ENCODE results near the gene IFIT5.
A peak's percentile ranks its signal among the peaks of the same experiment; 100 is the strongest.

IFIT5 gene

GRCh38 chr10:89371987-89372386 lies 42.4 kb upstream of the IFIT5 start:
- no peak for TF ChIP-seq SP1 (IDR thresholded peaks at IDR 0.05)
- TF ChIP-seq FOXM1 (IDR thresholded peaks at IDR 0.05; ENCODE audit: borderline replicate concordance): no peak
- TF ChIP-seq LEF1 (IDR thresholded peaks at IDR 0.05; ENCODE audit: borderline replicate concordance): no peak
- TF ChIP-seq ELF4 (IDR thresholded peaks at IDR 0.05): no peak
- TF ChIP-seq ZNF384 (IDR thresholded peaks at IDR 0.05): no peak
- no peak for TF ChIP-seq ARNT (IDR thresholded peaks at IDR 0.05)
- no peak for TF ChIP-seq L3MBTL2 (conservative IDR thresholded peaks at IDR 0.05)
- no peak for TF ChIP-seq TARDBP (IDR thresholded peaks at IDR 0.05)
- no peak for TF ChIP-seq CTBP1 (IDR thresholded peaks at IDR 0.05; ENCODE audit: borderline replicate concordance)
- CTCF ChIA-PET: no interaction called here
- POLR2A ChIA-PET: no interaction called here
- DNase-seq (ENCODE audit: extremely low spot score): no peak

- CTCF ChIA-PET: no interaction called here
- no peak for DNase-seq (ENCODE audit: extremely low spot score)
- POLR2A ChIA-PET: interaction anchor here (1.1 kb wide), 1 partner anchor 18 kb away, joined by 6 read pairs; the partner anchor contains the start of gene IFIT1
- TF ChIP-seq PKNOX1 (IDR thresholded peaks at IDR 0.05): no peak
Measured at GRCh38 chr10:89373916-89374711, 40.3 kb upstream of the IFIT5 start.

GRCh38 chr10:89374713-89375141 lies 39.6 kb upstream of the IFIT5 start:
- ChIA-PET POLR2A (interaction anchor here (1.1 kb wide), 1 partner anchor 17 kb away, joined by 6 read pairs; the partner anchor contains the start of gene IFIT1), CTCF (no interaction called here)
- no peak for DNase-seq (ENCODE audit: extremely low spot score)
- TF ChIP-seq FOXK2 (IDR thresholded peaks at IDR 0.05) (no peak), BHLHE40 (IDR thresholded peaks at IDR 0.05; ENCODE audit: borderline replicate concordance) (no peak), ELF4 (IDR thresholded peaks at IDR 0.05) (no peak), HDGF (IDR thresholded peaks at IDR 0.05; ENCODE audit: borderline replicate concordance) (no peak), ARNT (IDR thresholded peaks at IDR 0.05) (no peak), CTBP1 (IDR thresholded peaks at IDR 0.05; ENCODE audit: borderline replicate concordance) (no peak), L3MBTL2 (conservative IDR thresholded peaks at IDR 0.05) (no peak), NFRKB (IDR thresholded peaks at IDR 0.05) (no peak), TARDBP (IDR thresholded peaks at IDR 0.05) (no peak)

- CTCF ChIA-PET: interaction anchor here (1.4 kb wide), 1 partner anchor 9 kb away, joined by 3 read pairs; no protein-coding TSS in a partner anchor
- POLR2A ChIA-PET: no interaction called here
- peak; percentile 30 for DNase-seq (ENCODE audit: extremely low spot score)
- no peak for TF ChIP-seq FOXM1 (IDR thresholded peaks at IDR 0.05; ENCODE audit: borderline replicate concordance)
- TF ChIP-seq CTBP1 (IDR thresholded peaks at IDR 0.05; ENCODE audit: borderline replicate concordance): no peak
- no peak for TF ChIP-seq FOXA1 (IDR thresholded peaks at IDR 0.05)
- TF ChIP-seq ELF4 (IDR thresholded peaks at IDR 0.05): no peak
- TF ChIP-seq LEF1 (IDR thresholded peaks at IDR 0.05; ENCODE audit: borderline replicate concordance): no peak
- no peak for TF ChIP-seq TARDBP (IDR thresholded peaks at IDR 0.05)
- no peak for TF ChIP-seq HDGF (IDR thresholded peaks at IDR 0.05; ENCODE audit: borderline replicate concordance)
- TF ChIP-seq NFRKB (IDR thresholded peaks at IDR 0.05): no peak
- no peak for TF ChIP-seq ZNF384 (IDR thresholded peaks at IDR 0.05)
- no peak for TF ChIP-seq ARNT (IDR thresholded peaks at IDR 0.05)
- TF ChIP-seq SP1 (IDR thresholded peaks at IDR 0.05): no peak
- TF ChIP-seq FOXK2 (IDR thresholded peaks at IDR 0.05): no peak
- no peak for TF ChIP-seq PKNOX1 (IDR thresholded peaks at IDR 0.05)
- no peak for TF ChIP-seq SUZ12 (IDR thresholded peaks at IDR 0.05)
- TF ChIP-seq BHLHE40 (IDR thresholded peaks at IDR 0.05; ENCODE audit: borderline replicate concordance): no peak
- no peak for TF ChIP-seq L3MBTL2 (conservative IDR thresholded peaks at IDR 0.05)
Measured at GRCh38 chr10:89377705-89378637, 36.4 kb upstream of the IFIT5 start, which contains the start of gene IFIT1B. Gene IFIT1B, plus strand, starts transcription at chr10:89378056. Its CDS starts 80 bp downstream, at chr10:89378136.

DNA sequence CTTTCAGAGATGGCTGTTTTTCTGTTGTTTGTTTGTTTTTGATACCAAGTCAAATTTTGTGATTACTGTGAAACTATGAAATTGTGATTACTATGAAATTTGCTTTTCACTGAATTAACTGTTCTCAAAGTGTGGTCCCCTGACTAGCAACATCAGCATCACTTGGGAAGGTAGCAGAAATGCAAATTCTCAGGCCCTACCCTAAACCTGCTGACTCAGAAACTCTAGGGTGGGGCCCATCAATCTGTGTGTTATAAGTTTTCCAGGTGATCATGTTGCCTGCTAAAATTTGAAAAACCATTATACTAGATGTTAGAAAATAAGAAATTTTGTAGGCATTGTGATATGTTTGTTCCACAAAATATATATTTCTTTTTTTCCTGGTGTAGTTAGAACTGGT lies 35.3 kb upstream of the IFIT5 start:
- ChIA-PET POLR2A (no interaction called here), CTCF (interaction anchor here (1.4 kb wide), 1 partner anchor 10 kb away, joined by 3 read pairs; no protein-coding TSS in a partner anchor)
- DNase-seq (ENCODE audit: extremely low spot score): no peak
- TF ChIP-seq ELF4 (IDR thresholded peaks at IDR 0.05): no peak
- TF ChIP-seq SP1 (IDR thresholded peaks at IDR 0.05): no peak
- no peak for TF ChIP-seq LEF1 (IDR thresholded peaks at IDR 0.05; ENCODE audit: borderline replicate concordance)
- TF ChIP-seq L3MBTL2 (conservative IDR thresholded peaks at IDR 0.05): no peak
- TF ChIP-seq PKNOX1 (IDR thresholded peaks at IDR 0.05): no peak
- no peak for TF ChIP-seq CTBP1 (IDR thresholded peaks at IDR 0.05; ENCODE audit: borderline replicate concordance)
- no peak for TF ChIP-seq FOXM1 (IDR thresholded peaks at IDR 0.05; ENCODE audit: borderline replicate concordance)
- TF ChIP-seq HDGF (IDR thresholded peaks at IDR 0.05; ENCODE audit: borderline replicate concordance): no peak
- no peak for TF ChIP-seq FOXK2 (IDR thresholded peaks at IDR 0.05)
- no peak for TF ChIP-seq BHLHE40 (IDR thresholded peaks at IDR 0.05; ENCODE audit: borderline replicate concordance)

All from HEK293T (cell line).